GM18507 (cell line): Measurements from ENCODE around the gene COX19.
"Not testable (repeated sequence)": the region's sequence is repeated elsewhere in the genome, so short reads cannot be mapped to it uniquely, and the experiment has no call there.

Experiments
- DNase-seq: peaks from one replicate; pipeline ENCODE4 v3.0.0; 2011; ENCODE audit warnings: low read depth; ENCODE audit not compliant: insufficient read length; ENCODE audit errors: extremely low spot score
- FAIRE-seq: peaks from 2 replicates; lab custom pipeline; 2011; peaks lifted over from hg19 to GRCh38; lab: Jason Lieb, UNC

Gene COX19

DNA sequence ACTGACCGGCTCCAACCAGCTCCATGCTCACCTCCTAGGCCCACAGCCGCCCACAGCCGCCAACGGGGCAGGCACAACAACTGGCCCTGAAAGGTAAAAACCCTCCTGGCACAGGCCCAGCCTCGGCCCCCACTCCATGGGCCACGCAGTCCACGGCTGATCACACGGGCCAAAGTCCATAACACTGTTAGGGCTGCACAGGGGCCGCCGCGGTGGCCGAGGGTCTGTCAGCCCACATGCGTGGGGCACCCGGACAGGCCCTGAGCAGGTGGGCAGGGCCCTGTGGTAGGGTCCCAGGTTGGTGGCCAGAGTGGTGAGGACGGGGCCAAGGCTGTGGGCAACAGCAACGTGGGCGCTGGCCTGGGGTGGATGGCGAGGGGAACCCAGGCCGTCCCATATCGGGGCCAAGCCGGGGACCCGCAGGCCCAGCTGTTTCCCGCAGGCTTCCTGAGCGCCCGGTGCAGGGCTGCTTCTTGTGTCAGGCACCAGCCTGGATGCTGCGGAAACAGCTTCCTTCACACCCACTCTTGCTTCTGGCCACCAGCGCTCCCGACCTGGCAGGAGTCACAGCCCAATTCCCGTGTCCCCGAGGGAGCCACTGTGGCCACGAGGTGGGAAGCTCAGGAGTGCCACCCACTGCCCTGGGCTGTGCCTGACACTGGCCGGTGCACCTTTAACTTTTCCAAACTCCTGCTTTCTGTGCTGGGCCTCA lies 36.8 kb upstream of the COX19 start:
- DNase-seq (no peak), FAIRE-seq (no peak)

DNA sequence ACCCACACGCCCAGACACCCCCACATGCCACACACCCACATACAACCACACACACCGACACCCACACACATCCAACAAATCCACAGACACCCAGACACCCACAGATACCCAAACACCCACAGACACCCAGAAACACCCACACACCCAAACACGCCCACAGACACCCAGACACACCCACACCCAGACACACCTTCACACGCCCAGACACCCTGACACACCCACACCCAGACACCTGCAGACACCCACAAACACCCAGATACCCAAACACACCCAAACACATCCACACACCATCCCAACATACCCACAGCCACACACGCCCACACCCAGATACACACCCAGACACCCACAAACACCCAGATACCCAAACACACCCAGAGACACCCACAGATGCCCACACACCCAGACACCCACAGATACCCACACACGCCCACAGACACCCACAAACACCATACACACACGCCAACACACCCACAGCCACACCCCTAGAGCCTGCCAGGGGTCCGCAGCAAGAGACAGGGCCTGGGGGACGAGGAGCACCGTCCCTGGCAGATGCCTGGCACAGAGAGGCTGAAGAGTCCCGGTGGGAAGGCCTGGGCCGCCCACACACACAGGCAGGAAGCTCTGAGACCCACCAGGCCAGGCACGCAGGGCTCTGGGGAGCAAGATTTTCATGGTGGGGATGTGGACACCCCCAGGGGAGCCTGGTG lies 36.1 kb upstream of the COX19 start:
- no peak for FAIRE-seq
- no peak for DNase-seq

DNA sequence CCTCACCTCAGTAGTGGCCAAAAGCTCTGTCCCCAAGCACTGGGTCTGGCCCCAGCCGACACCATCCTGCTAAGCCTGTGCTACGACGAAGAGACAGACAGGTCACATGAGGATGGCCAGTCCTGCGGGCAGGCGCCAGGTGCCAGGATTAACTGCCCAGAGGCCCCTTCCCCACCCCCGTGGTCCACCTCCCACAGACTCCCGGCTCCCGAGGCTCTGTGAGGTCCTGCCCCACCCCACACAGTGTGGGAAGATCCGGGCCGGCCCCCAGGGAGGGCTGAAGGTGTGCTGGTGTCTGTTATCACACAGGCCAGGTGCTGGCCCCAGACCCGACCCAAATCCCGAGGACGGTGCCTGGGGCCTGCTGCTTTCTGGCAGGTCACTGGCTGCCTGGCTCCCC lies 34.9 kb upstream of the COX19 start:
- DNase-seq (no peak), FAIRE-seq (no peak)

DNA sequence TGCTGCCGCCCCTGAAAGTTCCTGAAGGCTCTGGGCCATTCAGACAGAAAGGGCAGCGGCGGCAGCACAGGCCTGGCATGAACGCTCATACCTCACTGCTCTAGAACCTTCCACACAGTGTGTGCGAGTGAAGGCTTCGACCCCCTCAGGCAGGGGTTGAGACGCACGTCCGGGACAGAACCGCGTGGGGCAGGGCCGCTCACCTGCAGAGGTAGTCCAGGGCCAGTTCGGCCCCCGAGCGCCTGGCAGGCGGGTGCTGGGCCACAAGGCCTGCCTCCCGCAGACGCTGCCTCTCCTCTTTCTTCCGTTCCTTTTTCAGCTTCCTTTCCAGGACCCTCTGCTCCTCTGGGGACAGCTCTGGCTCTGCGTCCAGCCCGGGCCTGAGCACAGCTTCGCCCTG lies 34.4 kb upstream of the COX19 start:
- no peak for DNase-seq
- FAIRE-seq = no peak

DNA sequence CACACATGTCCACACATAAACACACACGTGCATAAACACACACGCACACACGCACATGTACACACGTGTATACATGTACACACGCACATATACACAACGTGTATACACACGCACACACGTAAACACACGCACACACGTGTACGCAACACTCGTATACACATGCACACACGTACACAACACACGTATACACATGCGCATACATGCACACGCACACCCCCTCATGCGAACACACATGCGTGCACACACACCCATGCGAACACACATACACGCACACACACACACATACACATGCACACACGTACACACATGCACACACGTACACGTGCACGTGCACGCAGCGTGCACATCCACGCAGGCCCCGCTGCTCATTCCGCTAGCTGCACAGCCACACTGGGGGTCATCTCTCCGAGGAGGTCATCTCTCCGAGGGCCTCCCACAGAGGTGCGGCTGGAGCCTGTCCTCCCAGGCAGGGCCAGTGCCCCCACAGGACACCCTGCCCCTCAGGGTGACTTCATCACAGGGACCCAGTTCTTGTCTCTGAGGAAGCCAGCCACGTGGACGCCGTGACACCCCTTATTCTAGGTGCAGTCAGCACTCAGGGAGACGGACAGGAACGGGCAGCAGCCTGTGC lies 33.5 kb upstream of the COX19 start:
- DNase-seq (no peak), FAIRE-seq (no peak)

DNA sequence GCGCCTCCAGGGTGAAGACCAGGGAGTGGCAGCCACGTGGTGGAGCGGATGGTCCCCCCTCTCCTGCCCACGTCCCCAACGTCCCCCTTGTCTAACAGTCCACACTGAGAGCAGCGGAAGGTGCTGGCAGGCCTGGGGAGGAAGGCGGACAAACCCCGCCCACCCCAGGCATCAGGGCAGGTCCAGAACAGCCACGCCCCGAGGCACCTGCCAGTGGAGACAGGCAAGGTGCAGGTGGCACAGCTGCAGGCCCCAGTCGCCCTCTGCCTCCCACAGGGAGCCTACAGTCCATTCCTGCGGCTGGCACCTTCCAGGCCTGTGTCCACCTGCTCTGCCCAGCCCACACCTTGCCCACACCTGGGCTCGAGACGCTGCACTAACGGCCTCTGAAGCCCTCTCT lies 32.6 kb upstream of the COX19 start:
- FAIRE-seq (no peak), DNase-seq (no peak)

DNA sequence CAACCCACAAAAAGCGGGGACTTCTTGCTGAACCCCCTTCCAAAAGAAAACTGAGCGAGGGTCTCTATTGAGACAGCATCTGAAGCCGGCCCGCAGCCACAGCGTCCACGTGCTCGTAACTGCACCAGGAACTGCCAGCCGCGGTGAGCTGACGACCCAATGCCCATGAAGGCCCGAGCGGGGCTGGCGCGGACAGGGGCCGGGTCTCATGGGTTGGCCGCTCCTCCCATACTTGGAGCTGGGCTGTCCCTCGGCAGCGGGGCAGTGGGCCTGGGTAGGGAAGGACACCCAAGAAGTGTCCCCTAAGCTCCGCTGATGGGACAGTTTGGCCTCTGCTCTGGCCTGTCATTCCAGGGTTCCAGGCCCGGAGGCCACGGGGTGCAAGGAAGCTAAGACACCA lies 30.0 kb upstream of the COX19 start:
- FAIRE-seq = no peak

DNA sequence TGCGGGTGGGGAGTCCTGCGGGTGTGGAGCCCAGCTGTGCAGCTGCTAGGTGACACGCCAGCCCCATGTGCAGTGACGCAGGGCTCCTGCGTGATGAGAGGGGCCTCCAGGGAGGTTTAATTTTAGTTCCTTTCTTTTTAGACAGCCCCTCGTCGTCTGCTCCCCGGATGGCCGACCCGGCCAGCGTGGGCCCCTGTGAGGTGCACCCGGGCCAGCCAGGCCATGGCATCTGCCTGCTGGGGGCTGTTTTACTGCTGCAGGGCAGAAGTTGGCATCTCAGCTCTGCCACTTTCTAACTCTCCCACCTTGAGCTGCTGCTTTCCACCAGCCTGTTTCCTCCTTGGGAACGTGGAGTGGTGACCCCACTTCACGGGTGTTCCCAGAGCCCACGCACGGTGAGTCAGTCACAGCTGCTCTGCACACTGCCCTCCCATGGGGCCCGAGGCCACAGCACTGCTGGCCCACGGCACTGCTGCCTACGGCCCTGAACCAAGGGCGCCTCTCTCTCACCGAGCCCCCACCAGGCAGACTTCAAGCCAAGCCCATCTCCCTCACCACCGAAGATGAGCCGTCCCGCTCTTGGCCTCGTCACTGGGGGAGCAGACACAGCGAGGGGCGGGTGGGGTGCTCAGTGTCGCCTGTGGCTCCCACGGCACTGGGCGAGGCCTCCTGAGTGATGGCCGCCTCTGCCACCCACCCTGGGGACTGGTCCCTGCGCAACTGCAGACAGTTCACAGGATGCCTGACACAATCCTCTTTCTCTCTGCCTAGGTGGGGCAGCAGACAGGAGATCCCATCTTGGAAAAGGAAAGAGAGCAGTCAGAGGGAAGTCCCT lies 28.9 kb upstream of the COX19 start:
- FAIRE-seq (no peak), DNase-seq (no peak)

More for the DNA sequence above, 30.0 kb upstream of the COX19 start:
- no peak for DNase-seq

DNA sequence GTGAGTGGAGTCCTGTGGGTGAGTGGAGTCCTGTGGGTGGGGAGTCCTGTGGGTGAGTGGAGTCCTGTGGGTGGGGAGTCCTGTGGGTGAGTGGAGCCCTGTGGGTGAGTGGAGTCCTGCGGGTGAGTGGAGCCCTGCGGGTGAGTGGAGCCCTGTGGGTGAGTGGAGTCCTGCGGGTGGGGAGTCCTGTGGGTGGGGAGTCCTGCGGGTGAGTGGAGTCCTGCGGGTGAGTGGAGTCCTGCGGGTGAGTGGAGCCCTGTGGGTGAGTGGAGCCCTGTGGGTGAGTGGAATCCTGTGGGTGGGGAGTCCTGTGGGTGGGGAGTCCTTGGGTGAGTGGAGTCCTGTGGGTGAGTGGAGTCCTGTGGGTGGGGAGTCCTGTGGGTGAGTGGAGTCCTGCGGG lies 27.1 kb upstream of the COX19 start:
- not testable (repeated sequence) for DNase-seq, FAIRE-seq

DNA sequence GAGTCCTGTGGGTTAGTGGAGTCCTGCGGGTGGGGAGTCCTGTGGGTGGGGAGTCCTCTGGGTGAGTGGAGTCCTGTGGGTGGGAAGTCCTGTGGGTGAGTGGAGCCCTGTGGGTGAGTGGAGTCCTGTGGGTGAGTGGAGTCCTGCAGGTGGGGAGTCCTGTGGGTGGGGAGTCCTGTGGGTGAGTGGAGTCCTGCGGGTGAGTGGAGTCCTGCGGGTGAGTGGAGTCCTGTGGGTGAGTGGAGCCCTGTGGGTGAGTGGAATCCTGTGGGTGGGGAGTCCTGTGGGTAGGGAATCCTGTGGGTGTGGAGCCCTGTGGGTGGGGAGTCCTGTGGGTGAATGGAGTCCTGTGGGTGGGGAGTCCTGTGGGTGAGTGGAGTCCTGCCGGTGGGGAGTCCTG lies 26.7 kb upstream of the COX19 start:
- not testable (repeated sequence) for FAIRE-seq

DNA sequence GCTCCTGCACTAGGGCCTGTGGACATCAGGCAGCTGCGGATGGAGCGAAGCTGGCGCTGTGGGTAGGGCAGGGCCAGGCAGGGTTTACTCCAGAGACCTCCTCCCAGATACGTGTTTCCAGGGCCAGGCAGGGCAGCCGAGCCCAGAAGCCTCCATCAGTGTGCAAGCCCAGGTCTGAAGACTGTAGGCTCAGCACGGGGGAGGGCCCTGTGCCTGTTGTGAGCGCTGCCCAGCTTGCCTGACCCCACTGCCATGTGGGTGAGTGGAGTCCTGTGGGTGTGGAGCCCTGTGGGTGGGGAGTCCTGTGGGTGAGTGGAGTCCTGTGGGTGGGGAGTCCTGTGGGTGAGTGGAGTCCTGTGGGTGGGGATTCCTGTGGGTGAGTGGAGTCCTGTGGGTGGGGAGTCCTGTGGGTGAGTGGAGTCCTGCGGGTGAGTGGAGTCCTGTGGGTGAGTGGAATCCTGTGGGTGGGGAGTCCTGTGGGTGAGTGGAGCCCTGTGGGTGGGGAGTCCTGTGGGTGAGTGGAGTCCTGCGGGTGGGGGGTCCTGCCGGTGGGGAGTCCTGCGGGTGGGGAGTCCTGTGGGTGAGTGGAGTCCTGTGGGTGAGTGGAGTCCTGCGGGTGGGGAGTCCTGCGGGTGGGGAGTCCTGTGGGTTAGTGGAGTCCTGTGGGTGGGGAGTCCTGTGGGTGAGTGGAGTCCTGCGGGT lies 25.9 kb upstream of the COX19 start:
- FAIRE-seq, DNase-seq: not testable (repeated sequence)

More for the DNA sequence above, 26.7 kb upstream of the COX19 start:
- DNase-seq = not testable (repeated sequence)

DNA sequence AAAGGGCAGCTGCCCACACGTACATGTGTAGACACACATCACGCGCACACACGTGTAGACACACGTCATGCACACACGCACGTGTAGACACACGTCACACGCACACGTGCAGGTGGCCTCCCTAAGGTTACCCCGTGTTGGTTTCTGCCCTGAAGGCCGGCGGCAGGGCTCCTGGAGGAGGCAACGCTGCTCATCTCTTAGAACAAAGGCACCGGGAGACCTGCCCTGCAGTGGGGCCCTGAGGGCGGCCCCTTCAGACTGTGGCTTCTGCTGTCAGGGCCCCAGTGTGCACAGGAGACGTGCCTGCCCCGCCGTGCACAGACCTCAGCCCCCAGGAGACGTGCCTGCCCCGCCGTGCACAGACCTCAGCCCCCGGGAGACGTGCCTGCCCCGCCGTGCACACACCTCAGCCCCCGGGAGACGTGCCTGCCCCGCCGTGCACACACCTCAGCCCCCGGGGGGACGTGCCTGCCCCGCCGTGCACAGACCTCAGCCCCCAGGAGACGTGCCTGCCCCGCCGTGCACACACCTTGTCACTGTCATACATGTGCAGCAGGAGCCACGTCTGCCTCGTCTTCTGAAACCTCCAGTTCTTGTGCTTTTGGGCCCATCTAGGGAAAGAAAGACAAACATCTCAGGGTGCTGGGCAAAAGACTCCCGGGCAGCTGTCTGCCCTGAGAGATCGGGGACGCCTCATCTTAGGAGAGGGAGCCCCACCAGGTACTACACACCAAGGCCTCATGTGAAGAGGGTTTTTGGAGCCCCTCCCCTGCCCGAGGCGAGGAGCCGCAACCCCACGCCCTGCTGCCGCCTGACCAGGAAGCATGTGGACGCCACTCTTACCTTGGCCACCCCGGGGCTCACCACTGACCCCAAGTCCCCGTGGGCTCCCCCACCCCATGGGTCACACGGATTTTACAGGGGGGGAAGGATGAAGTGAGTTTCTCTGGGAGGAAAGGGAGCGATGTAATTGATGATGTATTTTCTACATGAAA lies 24.9 kb upstream of the COX19 start:
- DNase-seq (no peak), FAIRE-seq (peak; percentile 31)

DNA sequence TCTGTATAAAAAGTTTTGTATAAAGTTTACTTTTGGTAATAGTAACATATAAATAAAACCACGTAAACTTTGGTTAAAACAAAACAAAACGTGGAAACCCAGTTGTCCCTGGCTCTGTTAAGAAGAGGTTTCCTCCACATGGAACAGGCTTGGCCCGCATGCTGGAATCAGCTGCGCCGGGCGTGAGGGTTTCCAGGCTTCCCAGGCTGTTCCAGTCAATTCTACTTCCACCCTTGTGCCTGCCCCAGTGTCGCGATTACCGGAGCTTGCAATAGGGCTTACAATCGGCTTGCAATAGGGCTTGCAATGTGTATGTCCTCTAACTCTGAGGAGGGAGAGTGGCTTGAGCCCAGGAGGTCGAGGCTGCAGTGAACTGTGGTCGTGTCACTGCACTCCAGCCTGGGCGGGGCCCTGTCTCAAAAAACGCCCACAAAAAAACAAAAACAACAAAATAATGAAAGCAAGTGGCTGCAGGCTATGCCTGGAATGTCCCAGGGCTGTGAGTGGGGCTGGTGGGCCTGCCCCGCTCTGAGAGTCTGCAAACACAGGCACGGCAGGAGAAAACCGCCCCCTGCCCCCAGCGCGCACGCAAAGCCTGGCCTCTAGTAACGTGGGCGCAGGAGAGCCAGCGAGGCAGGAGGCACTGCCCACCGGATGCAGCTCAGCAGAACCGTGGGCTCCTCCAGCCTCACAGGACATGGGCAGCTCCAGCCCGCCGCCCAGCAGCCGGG lies 24.0 kb upstream of the COX19 start:
- FAIRE-seq (no peak), DNase-seq (no peak)

DNA sequence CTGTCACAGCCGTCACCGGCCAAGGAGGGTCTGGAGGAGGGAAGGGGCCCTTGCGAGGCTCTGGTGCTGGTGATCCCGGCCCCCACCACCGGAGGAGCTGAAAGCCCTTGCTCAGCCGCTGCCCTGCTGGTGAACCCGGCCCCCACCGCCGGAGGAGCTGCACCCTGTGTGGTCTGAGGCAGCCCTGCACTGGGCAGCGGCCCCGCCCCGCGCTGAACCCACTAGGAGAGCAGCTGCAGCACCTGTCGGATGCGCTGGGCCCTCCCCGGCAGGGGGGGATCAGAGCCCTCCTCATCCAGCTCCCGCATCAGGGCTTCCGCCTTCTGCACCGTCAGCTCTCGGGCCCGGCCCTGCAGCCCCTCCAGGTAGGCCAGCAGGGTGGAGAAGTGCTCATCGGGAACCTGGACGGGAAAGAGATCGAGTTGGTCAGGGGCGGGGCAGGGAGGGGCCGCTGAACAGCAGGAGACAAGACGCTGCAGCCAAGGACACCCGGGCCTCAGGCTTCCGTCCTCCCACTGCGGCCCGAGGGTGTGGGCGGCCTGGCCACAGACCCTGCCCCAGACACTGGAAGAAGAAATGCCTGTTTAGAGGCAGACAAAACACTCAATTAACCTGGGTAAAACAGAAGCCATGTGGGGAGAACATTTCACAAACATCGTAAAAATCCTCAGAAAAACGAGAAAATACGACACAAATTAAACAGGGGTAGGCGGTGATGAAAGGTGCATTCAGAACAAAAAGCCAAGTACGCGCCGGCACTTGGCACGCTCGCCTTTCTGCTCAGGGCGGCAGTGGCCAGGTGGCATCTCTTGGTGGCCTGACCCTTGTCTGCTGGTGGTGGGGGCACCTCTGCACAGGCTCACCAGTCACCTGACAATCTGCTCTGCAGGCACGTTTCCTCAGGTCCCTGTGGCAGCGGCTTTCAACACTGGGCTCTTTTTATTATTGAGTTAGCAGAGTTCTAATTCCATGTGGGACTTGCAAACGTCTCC lies 22.4 kb upstream of the COX19 start:
- DNase-seq (no peak), FAIRE-seq (no peak)

DNA sequence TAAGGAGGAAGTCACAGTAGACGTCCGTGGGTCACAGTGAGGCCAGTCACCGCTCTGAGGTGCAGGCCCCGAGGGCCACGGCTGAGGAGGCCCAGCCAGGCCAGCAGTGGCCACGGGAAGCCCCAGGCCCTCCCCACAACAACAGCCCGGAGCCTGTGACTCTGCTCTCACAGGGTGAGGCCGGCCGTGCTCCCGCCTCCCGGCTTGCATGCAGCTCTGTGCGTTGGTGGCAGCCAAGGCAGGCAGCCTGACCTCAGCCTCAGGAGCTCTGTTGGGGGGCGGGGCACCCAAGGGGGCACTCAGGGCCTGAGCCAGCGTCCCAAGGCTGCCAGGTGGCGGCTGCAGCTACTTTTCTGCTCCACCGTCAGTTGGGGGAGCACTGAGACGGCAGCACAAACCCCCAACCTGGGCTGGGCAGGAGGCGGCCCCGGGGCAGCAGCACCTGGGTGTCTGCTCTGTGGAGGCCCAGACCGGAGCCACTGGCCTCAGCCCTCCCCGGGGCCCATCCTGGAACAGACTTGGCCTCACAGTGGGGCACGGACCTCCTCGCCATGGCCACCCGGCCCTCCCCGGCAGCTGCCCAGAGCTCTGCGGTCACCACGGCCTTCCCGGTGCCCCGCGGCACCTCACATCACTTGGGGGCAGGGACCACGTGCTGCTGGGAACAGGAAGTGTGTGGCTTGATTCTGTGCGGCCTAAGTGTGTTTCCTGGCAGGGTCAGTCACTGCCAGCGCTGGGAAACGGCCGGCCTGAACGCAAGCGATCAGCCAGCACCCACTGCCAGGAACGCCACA lies 20.9 kb upstream of the COX19 start:
- FAIRE-seq (no peak), DNase-seq (no peak)

DNA sequence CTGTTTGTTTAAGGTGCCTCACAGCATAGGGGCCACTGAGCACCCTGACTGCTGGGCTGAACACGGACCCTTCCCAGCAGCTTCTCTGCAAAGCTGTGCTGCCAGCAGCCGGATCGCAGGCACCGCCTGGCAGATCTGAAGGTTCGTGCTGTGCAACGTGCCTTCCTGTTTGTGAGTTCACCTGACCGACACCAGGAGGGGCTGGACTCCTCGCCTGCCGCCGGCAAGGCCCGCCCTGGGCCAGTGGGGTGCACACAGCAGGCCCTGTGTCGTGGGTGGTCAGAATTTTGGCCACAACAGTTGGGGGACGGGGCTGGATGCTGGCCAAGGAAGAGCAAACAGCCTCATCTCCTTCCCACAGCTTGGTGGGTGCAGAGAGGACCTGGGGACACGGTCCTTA lies 20.2 kb upstream of the COX19 start:
- FAIRE-seq (no peak), DNase-seq (no peak)
